Astrocyte (in vitro differentiated cells and primary cell): ENCODE measurements around the gene INPP4A. TPM values are rescaled to one million over a fixed set of nuclear protein-coding genes. Genes with fewer than 3 reads are reported as not detected.
A peak's percentile ranks its signal among the peaks of the same experiment; 100 is the strongest.

Source experiments
- DNase-seq: peaks from one replicate; pipeline ENCODE4 v3.0.0-alpha.2; 2010; ENCODE audit warnings: low read depth
- FAIRE-seq: peaks from 2 replicates; lab custom pipeline; 2011; peaks lifted over from hg19 to GRCh38; lab: Jason Lieb, UNC
- H2AFZ ChIP-seq: 2 replicates; pipeline ENCODE4 v1.6.0; 2012; ENCODE audit warnings: low read depth, low read length, inconsistent platforms
- H3K27ac ChIP-seq: 2 replicates; pipeline ENCODE4 v1.5.1; 2011; ENCODE audit warnings: low read depth, low read length, inconsistent platforms
- H3K27me3 ChIP-seq: 2 replicates; pipeline ENCODE4 v1.6.0; 2011; ENCODE audit warnings: low read length, inconsistent platforms; ENCODE audit not compliant: insufficient read depth
- H3K36me3 ChIP-seq: 2 replicates; pipeline ENCODE4 v1.5.1; 2011; ENCODE audit warnings: low read length, inconsistent platforms; ENCODE audit not compliant: insufficient read depth
- H3K4me1 ChIP-seq: 2 replicates; pipeline ENCODE4 v1.5.1; 2011; ENCODE audit warnings: low read length, inconsistent platforms; ENCODE audit not compliant: insufficient read depth
- H3K4me2 ChIP-seq: 2 replicates; pipeline ENCODE4 v1.6.0; 2012; ENCODE audit warnings: low read length, inconsistent platforms
- H3K4me3 ChIP-seq: 2 replicates; pipeline ENCODE4 v1.5.1; 2011; ENCODE audit warnings: low read depth, mild to moderate bottlenecking, low read length, inconsistent platforms; ENCODE audit not compliant: insufficient read depth
- H3K79me2 ChIP-seq: 2 replicates; pipeline ENCODE4 v1.6.0; 2012; ENCODE audit warnings: mild to moderate bottlenecking, low read length, inconsistent platforms; ENCODE audit not compliant: insufficient read depth
- H3K9ac ChIP-seq: 2 replicates; pipeline ENCODE4 v1.6.0; 2012; ENCODE audit warnings: mild to moderate bottlenecking, low read length, inconsistent platforms
- H3K9me3 ChIP-seq: 2 replicates; pipeline ENCODE4 v1.5.1; 2012; ENCODE audit warnings: low read depth, mild to moderate bottlenecking, low read length, inconsistent platforms; ENCODE audit not compliant: insufficient read depth
- H4K20me1 ChIP-seq: 2 replicates; pipeline ENCODE4 v1.6.0; 2012; ENCODE audit warnings: low read length, inconsistent platforms; ENCODE audit not compliant: insufficient read depth
- H3K27ac Mint-ChIP-seq: one replicate; pipeline ENCODE4 v1.8.0; 2021; ENCODE audit warnings: mild to moderate bottlenecking, mixed read lengths; ENCODE audit not compliant: unreplicated experiment
- H3K27me3 Mint-ChIP-seq: one replicate; pipeline ENCODE4 v1.8.0; 2021; ENCODE audit warnings: low read depth, mixed read lengths; ENCODE audit not compliant: unreplicated experiment
- H3K36me3 Mint-ChIP-seq: one replicate; pipeline ENCODE4 v1.8.0; 2021; ENCODE audit warnings: low read depth, mixed read lengths; ENCODE audit not compliant: unreplicated experiment
- H3K4me1 Mint-ChIP-seq: one replicate; pipeline ENCODE4 v1.8.0; 2021; ENCODE audit warnings: low read depth, mixed read lengths; ENCODE audit not compliant: unreplicated experiment
- H3K4me3 Mint-ChIP-seq: one replicate; pipeline ENCODE4 v1.8.0; 2021; ENCODE audit warnings: mild to moderate bottlenecking, moderate library complexity, mixed read lengths; ENCODE audit not compliant: unreplicated experiment
- H3K9me3 Mint-ChIP-seq: one replicate; pipeline ENCODE4 v1.8.0; 2021; ENCODE audit warnings: mild to moderate bottlenecking, mixed read lengths; ENCODE audit not compliant: unreplicated experiment
- EZH2 ChIP-seq: IDR thresholded peaks from 2 replicates; pipeline ENCODE4 v1.6.1; 2012; ENCODE audit warnings: mild to moderate bottlenecking, low read length, inconsistent platforms; ENCODE audit not compliant: insufficient read depth
- total RNA-seq: library from RNA; stranded (reverse); gene quantifications from 2 replicates; pipeline ENCODE4 v1.2.1, GENCODE V29; 2021
- TF ChIP-seq, protein P1 (sequence below): IDR thresholded peaks from 2 replicates; pipeline ENCODE4 v1.5.1; 2011; ENCODE audit warnings: low read depth, mild to moderate bottlenecking, inconsistent platforms, low read length, moderate library complexity; ENCODE audit not compliant: insufficient read depth

INPP4A gene
- total RNA-seq, 1 donor from 2014 or later: 19.4 TPM

- no peak overlapping the region for H3K27ac ChIP-seq
- H3K9me3 Mint-ChIP-seq: peaks cover 2% of the 10 kb centered on the region
- peak overlapping the region; percentile 73 for H3K4me2 ChIP-seq
- H3K27me3 Mint-ChIP-seq: no peaks in the 10 kb centered on the region
- DNase-seq: peak; percentile 66
- FAIRE-seq: no peak
- peaks cover 33% of the 10 kb centered on the region for H3K79me2 ChIP-seq
- peaks cover 11% of the 10 kb centered on the region for H3K36me3 Mint-ChIP-seq
- H3K27me3 ChIP-seq: no peaks in the 10 kb centered on the region
- H4K20me1 ChIP-seq: peaks cover 57% of the 10 kb centered on the region
- TF ChIP-seq EZH2: no peak
- TF ChIP-seq, protein P1, sequence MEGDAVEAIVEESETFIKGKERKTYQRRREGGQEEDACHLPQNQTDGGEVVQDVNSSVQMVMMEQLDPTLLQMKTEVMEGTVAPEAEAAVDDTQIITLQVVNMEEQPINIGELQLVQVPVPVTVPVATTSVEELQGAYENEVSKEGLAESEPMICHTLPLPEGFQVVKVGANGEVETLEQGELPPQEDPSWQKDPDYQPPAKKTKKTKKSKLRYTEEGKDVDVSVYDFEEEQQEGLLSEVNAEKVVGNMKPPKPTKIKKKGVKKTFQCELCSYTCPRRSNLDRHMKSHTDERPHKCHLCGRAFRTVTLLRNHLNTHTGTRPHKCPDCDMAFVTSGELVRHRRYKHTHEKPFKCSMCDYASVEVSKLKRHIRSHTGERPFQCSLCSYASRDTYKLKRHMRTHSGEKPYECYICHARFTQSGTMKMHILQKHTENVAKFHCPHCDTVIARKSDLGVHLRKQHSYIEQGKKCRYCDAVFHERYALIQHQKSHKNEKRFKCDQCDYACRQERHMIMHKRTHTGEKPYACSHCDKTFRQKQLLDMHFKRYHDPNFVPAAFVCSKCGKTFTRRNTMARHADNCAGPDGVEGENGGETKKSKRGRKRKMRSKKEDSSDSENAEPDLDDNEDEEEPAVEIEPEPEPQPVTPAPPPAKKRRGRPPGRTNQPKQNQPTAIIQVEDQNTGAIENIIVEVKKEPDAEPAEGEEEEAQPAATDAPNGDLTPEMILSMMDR: no peak
- H3K4me3 Mint-ChIP-seq: no peak overlapping the region
- no peak overlapping the region for H3K9ac ChIP-seq
- H2AFZ ChIP-seq: no peak overlapping the region
- no peaks in the 10 kb centered on the region for H3K9me3 ChIP-seq
- H3K4me1 ChIP-seq: peaks cover 16% of the 10 kb centered on the region
- peaks cover 26% of the 10 kb centered on the region for H3K4me1 Mint-ChIP-seq
- H3K4me3 ChIP-seq: no peak overlapping the region
- no peaks in the 10 kb centered on the region for H3K36me3 ChIP-seq
- no peak overlapping the region for H3K27ac Mint-ChIP-seq
Measured at GRCh38 chr2:98465456-98466226, 21.0 kb downstream of the INPP4A start.

- no peak for DNase-seq
- H2AFZ ChIP-seq: no peak overlapping the region
- no peak overlapping the region for H3K4me2 ChIP-seq
- no peak overlapping the region for H3K9ac ChIP-seq
- no peak overlapping the region for H3K27ac ChIP-seq
- H3K4me1 ChIP-seq: peaks cover 16% of the 10 kb centered on the region
- Mint-ChIP-seq H3K4me1 (peaks cover 23% of the 10 kb centered on the region), H3K27ac (peak overlapping the region; percentile 15), H3K36me3 (peaks cover 11% of the 10 kb centered on the region), H3K4me3 (no peak overlapping the region), H3K9me3 (peaks cover 2% of the 10 kb centered on the region), H3K27me3 (no peaks in the 10 kb centered on the region)
- TF ChIP-seq EZH2: no peak
- TF ChIP-seq, protein P1: no peak
- H4K20me1 ChIP-seq: peaks cover 57% of the 10 kb centered on the region
- FAIRE-seq: no peak
- H3K36me3 ChIP-seq: no peaks in the 10 kb centered on the region
- H3K27me3 ChIP-seq: no peaks in the 10 kb centered on the region
- H3K4me3 ChIP-seq: no peak overlapping the region
- H3K79me2 ChIP-seq: peaks cover 29% of the 10 kb centered on the region
- no peaks in the 10 kb centered on the region for H3K9me3 ChIP-seq
Measured at GRCh38 chr2:98467082-98467536, 22.5 kb downstream of the INPP4A start.

DNA sequence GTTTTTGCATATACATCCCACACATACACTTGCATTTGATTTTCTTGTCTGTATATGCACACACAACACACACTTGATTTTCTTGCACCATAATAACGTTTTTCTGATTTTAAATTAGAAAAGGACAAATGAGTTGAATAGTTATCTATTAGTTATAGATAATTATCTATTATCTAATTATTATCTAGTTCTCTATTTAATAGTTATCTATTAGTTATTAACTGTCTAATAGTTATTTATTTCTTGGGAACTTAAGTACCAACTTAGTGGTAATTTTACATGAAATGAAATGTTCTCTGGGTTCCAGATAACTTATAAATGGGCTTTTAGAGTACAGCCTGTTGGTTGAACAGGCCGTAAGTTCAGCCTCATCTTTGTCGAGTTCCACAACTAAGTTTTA is 23.0 kb downstream of the INPP4A start:
- H3K4me1 ChIP-seq: peaks cover 16% of the 10 kb centered on the region
- Mint-ChIP-seq H3K27ac (no peak overlapping the region), H3K4me1 (peaks cover 23% of the 10 kb centered on the region), H3K9me3 (peaks cover 2% of the 10 kb centered on the region), H3K4me3 (no peak overlapping the region), H3K36me3 (peaks cover 14% of the 10 kb centered on the region), H3K27me3 (no peaks in the 10 kb centered on the region)
- no peak overlapping the region for H3K27ac ChIP-seq
- H3K79me2 ChIP-seq: peaks cover 32% of the 10 kb centered on the region
- H3K4me2 ChIP-seq: no peak overlapping the region
- no peaks in the 10 kb centered on the region for H3K9me3 ChIP-seq
- H4K20me1 ChIP-seq: peaks cover 62% of the 10 kb centered on the region
- no peak overlapping the region for H2AFZ ChIP-seq
- DNase-seq (no peak), FAIRE-seq (no peak)
- H3K27me3 ChIP-seq: no peaks in the 10 kb centered on the region
- no peak overlapping the region for H3K4me3 ChIP-seq
- TF ChIP-seq, protein P1: no peak
- H3K9ac ChIP-seq: no peak overlapping the region
- H3K36me3 ChIP-seq: no peaks in the 10 kb centered on the region
